Stimulated activated CD8-positive, alpha-beta memory T cell treated with anti-CD3 and anti-CD28 coated beads, Interleukin-7, amount 100 ng/mL, for 48 hours (primary cell): Measurements from ENCODE around the gene IMP3.

Experiments
- DNase-seq, 2 donors: peaks; one replicate each; pipeline ENCODE4 v3.0.0-alpha.2; 2020; ENCODE audit warnings: low read depth in 1 of 2; ENCODE audit errors: extremely low read depth in 1 of 2

The IMP3 gene

DNA sequence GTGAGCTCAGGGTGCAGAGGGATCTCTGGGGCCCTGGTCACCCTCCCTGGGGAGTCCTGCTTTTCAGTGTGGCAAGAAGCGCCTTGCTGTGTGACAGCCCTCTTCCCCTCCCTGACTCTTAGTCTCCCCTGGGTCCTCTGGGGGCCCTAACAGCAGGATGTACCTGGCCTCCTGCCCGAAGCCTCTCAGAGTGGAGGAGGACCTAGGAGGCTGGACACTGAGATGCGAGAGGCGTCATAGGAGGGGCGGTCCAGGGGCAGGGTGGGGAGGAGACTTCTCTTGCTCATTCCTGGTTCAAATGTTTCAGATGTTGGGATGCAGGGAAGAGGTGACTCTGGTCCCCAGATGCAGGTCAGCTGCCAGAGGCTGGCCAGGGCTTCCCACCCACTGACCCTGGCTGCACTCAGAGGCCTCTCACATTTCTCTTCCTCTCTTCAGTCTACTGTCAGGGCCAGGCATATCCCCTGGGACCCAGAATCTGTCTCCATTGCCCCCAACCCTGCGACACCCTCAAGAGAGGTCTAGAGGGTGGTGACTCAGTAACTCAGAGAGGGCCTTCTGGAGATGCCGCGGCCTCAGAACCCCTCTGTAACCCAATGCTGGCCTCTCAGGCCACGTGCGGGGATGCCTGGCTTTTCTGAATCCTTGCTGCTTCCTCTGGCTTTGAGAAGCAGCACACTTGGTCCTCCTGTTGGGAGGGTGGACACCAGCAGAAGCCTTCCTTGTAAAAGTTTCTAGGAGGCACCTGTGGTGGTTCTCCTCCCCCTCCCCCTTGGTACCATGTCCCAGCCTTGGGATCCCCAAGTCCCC, 33.6 kb upstream of the IMP3 start:
- DNase-seq, result no peak

GRCh38 chr15:75672646-75673425, 32.8 kb upstream of the IMP3 start:
- DNase-seq, result no peak

GRCh38 chr15:75671730-75672602, 31.9 kb upstream of the IMP3 start:
- DNase-seq, result no peak

DNA sequence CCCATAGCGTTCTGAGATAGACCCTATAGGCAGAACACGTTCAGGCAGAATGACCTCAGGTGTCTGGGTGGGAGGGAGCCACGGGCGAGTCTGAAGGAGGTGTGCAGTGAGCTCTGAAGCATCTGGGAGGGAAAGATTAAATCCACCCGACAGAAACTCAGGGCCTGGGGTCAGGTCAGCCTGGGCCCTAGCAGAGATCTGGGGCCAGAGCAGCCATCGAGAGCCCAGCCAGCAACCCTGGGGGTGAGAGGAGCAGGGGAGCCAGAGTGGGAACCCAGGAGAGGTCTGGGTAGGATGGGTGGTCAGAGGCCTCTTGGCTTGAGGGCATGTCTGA, 29.8 kb upstream of the IMP3 start:
- DNase-seq, result no peak

- no peak for DNase-seq
Observed at GRCh38 chr15:75669191-75669878, 29.3 kb upstream of the IMP3 start.

DNA sequence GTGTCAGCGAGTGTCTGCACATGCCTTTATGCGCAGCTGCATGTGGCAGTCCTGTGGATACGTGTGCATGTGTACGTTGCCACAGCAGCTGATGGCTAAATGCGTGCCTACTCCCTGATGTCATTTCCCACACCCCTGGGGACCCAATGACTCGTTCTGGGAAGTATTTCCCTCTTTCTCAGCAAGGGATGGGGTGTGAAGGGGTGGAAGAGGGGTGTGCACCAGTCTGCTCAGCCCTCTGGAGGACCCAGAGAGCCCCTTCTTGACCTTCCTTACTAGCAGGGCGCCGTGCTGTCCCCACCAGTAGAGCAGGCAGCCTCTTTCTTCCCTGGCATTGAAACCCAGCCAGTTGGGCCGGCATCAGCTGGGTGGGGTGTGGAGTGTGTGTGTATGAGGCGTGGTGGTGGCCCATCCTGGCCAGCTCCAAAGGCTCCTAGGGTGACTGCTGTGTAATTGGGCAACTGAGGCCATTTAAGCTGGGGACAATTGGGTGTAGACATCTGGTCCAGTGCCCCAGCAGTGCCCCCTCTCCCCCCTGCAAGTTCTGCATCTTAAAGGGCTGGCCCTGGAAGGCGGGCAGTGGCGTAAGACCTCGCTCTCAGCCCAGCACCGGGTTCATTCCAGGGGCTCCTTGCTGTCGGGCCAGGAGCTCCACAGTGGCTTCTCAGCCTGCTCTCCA, 26.9 kb upstream of the IMP3 start:
- DNase-seq, result no peak

- no peak for DNase-seq
Observed at GRCh38 chr15:75663931-75664421, 24.0 kb upstream of the IMP3 start.

GRCh38 chr15:75662823-75663519, 22.9 kb upstream of the IMP3 start:
- DNase-seq, result no peak

DNA sequence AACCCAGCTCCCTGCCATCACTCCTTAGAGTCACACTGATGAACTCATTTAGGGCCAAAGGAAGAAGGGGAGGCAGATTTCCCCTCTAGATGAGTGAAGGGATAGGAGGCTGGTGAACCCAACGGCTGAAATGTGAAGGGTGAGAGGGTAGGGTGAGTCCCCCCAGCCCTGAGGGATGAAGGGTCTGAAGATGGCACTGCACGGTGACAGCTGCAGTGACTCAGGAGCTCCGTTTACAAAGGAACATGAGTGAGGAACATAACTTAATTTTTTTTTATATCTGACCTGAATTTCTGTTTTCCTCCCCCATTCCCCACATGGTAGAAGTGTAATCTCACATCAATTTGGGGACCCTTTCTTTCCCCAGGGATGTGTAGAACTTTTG, 21.7 kb upstream of the IMP3 start:
- DNase-seq, result no peak

GRCh38 chr15:75661100-75661755, 21.2 kb upstream of the IMP3 start:
- no peak for DNase-seq

DNA sequence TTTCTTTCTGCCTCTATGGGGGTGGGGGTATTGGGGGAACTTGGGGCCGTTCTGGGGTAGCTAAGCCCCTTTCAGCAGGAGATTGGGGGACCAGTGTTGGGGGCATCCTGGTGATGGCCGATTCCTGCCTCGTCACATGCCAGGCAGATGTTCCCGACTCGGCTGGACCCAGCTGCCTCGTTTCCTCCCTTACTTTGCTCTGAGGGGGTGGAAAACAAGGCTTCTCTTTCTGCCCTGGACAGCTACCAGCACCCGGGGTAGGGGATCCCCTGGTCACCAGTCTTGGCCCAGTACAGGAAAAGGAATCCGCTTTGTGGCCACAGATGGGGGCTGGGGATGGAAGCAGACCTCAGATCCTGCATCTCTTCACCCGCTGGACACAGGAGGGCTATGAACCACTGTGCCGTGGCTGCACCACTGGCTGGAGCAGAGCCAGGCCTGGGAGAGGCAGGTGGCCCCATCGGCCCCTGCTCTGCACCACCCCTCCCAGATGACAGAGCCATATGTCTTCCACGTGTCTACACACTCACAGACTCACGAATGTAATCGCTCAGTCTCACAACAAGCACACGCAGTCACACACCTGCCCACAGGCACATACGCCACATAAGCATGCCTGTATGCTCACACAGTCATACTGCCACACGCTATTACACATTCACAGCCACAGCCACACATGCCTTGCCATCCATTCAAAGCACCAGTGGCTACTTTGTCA, 20.1 kb upstream of the IMP3 start:
- DNase-seq, result no peak

DNA sequence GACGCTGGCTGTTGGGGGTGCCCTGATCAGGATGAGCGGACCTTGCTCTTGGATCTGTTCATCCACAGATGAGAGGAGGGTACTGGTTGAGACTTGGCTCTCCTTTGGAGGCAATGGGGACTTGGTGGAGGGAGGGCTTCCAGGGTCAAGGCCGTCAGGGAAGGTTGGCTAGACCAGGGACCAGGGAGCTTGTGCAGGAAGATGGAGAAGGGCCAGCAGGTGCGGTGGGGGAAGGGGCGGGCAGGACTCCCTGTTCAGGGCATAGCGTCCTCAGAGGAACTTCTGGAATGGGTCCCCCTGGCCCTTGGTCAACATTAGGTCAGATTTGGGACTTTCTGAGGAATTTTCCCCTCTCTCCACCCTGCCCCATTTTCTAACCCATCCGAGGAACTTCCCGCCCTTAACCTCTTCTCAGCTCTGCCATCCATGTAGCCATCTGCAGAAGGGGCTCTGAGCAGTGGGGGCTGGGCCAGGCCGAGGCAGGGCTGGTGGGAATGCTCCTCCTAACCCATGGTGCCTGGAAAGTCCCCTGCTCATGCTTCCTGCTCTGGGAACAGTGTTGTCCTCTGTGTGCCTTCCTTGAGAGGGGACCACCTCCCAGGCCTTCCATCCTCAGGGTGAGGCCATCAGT, 19.2 kb upstream of the IMP3 start:
- no peak for DNase-seq

DNA sequence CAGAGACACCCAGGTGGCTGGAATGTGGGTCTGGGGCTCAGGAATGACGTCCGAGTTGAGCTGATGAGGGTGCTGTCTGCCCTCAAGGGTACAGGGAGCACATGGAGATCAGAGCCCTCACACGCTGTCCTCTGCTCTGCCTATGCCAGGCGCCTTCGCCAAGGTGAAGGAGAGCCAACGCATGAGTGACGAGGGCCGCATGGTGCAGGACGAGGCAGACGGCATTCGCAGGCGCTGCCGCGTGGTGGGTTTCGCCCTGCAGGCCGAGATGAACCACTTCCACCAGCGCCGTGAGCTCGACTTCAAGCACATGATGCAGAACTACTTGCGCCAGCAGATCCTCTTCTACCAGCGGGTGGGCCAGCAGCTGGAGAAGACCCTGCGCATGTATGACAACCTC, 16.8 kb upstream of the IMP3 start:
- no peak for DNase-seq

DNA sequence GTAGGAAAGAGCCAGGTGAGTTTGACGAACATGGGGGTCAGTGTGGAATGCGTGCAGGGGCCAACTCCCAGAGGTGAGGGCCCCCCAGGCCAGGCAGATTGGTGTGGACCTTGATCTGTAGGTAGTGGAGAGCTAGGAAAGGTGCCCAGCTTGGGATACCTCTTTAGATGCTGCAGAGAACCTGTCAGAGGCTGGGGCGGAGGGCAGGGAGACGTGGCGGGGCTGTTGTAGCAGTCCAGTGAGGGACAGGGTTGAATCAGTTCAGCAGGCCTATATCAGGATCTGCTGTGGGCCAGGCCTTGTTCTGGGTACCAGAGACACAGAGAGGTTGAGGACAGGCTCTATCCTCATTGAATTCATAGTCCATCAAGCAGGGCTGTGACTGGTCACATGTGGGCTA, 16.3 kb upstream of the IMP3 start:
- no peak for DNase-seq

- DNase-seq, result no peak
Observed at GRCh38 chr15:75655931-75656330, 15.9 kb upstream of the IMP3 start.

DNA sequence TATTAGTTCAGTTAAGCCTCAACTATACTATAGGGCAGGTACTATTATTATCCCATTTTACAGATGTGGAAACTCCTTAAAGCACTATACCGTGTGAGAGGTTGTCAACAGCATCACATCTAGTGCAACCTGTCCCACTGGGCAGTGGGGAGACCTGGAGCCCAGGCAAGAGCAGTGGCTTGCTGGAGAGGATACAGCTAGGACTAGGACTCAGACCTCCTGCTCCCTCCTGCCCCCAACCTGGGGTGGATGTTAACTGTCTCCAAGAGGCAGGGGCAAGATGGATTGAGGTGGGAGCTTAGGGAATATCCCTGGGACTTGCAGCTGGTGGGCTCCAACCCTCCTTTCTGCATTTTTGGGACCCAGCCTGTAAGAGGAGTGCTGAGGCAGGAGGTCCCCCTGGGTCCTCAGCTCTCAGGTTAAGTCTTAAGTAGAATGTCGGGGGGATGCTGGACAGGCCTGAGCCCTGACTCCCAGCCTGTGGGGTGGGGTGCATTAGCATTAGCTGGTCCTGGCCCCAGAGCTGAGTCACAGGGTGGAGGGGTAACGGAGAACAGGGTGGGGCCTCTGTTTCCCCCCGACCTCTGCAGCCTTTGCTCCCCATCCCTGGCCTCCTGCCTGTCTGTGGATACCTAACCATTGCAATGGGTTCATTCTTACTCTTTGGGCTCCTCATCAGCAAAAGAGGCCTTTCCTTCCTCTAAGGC, 14.3 kb upstream of the IMP3 start:
- DNase-seq, result no peak

DNA sequence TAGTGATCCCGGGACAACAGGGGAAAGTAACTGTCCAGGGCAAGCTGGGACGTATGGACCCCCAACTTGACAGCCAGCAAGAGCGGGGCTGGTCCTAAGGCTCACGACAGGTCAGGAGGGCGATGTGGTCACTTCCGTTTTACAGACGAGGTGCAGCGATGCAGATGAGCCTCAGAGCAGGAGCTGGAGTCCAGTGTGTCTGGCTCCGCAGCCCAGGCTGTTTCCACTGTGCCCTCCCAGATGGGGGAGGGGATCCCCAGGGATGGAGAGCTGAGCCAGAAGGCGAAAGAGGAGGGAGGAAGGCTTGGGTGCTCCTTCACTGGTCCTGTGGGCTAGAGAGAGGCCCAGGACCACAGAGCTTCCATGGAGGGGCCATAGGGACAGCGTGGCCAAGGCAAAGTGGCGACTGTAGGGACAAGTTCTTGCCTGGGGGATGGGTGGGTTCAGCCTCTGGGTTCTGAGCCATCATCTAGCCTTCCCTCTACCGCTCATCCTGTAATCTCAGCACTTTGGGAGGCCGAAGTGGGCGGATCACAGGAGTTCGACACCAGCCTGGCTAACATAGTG, 13.4 kb upstream of the IMP3 start:
- no peak for DNase-seq
